GM19455 (cell line): ENCODE data around the gene HNMT.

ENCODE experiments used
- ATAC-seq: cut with Tn5 transposase; IDR thresholded peaks from one replicate; pipeline ENCODE4 v1.9.1; 2021; ENCODE audit not compliant: unreplicated experiment

Gene HNMT

DNA sequence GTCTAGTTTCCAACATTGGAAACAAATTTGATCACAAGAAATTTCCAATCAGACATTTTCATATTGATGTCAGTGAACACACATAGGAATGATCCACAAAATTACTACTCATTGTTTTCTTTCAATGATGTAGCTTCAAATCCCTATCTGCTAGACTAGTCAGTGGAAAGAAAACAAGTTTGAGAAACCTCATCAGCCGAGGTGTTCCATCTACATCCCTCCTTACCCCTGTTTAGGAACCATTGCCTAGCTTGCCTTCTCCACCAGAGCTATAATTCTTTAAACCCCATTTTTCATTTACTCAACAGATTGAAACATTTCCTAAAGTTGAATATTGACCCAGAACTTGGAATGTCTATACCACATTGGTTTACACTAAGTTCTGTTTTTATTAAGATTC lies 45.3 kb downstream of the HNMT start:
- no peak for ATAC-seq

DNA sequence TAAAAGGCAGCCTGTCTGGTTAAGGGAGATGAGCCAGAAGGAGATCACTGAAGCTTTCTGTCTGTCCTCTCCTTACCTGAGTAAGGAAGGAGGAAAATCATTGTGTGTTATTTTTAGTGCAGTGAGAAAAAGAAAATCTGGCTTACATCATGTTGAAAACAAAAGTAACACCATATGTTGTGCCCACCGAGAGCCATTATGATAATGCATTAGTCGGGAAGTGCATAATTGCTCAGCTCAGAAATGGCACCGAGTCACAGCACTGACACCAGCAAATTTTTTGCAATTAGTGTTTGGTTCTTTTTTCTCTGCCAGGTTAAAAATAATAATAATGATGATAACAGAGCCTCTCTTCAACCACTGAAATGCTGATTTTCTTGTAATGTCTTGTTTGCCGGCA lies 46.6 kb downstream of the HNMT start:
- ATAC-seq: no peak

- no peak for ATAC-seq
Observed at GRCh38 chr2:138012082-138012481, 47.8 kb downstream of the HNMT start.

- no peak for ATAC-seq
Observed at GRCh38 chr2:138012968-138013367, 48.7 kb downstream of the HNMT start.

- ATAC-seq: no peak
Observed at GRCh38 chr2:138013639-138014038, 49.4 kb downstream of the HNMT start.

- no peak for ATAC-seq
Observed at GRCh38 chr2:138015494-138015893, 51.2 kb downstream of the HNMT start.

- no peak for ATAC-seq
Observed at GRCh38 chr2:138016351-138017087, 52.2 kb downstream of the HNMT start.

GRCh38 chr2:138017824-138018223 lies 53.6 kb downstream of the HNMT start:
- ATAC-seq: no peak

GRCh38 chr2:138018866-138019688 lies 54.8 kb downstream of the HNMT start:
- ATAC-seq: no peak

DNA sequence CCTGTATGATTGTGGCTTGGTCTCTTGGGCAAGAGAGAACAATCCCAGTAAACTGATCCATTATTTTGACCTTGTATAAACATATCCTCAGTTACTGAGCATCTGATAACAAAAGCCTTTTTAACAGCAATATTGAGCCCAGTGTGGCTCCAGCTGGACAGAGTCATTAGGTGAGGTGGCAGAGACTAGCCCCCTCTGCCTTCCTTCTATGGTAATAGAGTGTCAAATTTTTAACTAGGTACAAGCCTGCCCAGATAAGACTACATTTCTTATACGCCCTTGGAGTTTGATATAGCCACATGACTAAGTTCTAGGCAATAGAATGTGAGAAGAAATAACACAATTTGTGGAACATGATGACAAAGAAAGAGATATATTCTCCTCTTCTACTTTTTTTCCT lies 56.2 kb downstream of the HNMT start:
- no peak for ATAC-seq

DNA sequence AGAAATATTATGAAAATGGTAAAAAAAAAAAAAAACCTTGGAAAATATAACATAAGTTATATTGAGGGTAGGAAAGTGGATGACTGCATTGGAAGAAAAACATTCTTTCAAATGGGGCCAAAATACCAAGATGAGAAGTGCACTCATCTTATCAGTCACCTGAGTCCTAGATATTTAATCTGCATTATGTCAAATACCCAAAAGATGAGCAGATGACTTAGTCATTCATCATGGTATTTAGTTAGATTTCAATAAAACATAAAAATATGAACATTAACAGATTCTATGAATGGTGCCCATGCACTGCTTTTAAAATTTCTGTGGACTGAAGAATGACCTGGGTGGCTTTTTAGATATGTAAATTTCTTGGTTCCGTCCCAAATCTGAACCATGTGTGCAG lies 56.9 kb downstream of the HNMT start:
- no peak for ATAC-seq

DNA sequence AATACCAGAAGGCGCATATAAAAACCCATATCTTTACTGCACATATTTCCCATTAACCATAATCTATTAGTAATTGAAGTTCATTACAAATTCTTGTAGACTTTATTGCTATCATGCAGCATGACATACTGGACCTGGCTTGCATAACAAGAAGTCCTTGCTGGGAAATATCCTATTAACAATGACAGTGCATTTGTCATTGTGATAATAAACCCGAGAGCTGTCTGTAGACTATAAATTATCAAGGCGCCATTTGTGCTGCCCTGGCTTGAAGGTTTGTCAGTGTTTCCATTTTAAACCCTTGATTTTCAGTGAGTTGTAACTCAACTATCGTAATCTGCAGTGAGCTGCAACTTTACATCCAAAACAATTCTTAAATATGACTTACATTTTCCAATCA lies 59.0 kb downstream of the HNMT start:
- ATAC-seq: no peak

DNA sequence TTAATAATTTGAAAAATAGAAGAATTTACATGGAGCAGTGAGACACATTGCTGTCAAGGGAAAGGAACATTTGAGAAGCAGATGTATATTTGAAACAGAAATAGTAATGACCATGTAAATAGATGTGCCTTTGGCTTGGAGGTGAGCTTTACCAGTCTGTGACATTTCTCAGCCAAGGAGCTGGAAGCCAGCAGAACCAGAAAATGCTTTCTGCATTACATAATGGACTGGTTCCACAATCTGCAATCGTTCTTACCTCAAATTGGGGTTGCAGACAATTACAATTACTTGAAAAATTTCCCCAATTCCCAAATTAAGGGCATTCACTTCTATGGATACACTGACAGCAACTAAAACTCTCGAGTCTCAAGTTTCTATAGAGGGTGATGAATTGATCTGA lies 59.7 kb downstream of the HNMT start:
- no peak for ATAC-seq

- ATAC-seq: no peak
Observed at GRCh38 chr2:138026111-138027020, 62.1 kb downstream of the HNMT start.

DNA sequence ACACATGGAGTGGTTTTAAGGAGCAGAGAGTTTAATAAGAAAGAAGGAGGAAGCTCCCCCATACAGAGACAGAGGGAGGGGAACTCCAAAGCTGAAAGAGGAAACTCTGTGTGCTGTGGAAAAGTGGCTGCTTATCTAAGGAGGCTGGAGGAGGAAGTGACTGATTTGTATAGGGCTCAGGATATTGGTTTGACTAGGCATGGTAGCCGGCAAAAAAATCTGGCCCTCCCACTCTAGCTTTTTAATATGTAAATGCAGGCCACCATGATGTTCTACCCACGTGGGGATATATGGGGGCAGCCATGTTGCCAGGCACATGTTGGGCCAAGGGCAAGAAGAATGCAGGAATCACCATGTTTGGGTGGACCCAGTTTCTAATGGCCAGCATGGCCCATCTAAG lies 64.3 kb downstream of the HNMT start:
- ATAC-seq: no peak

GRCh38 chr2:138029276-138029675 lies 65.0 kb downstream of the HNMT start:
- no peak for ATAC-seq

- ATAC-seq: no peak
Observed at GRCh38 chr2:138030459-138030858, 66.2 kb downstream of the HNMT start.

- no peak for ATAC-seq
Observed at GRCh38 chr2:138032334-138032733, 68.1 kb downstream of the HNMT start.

DNA sequence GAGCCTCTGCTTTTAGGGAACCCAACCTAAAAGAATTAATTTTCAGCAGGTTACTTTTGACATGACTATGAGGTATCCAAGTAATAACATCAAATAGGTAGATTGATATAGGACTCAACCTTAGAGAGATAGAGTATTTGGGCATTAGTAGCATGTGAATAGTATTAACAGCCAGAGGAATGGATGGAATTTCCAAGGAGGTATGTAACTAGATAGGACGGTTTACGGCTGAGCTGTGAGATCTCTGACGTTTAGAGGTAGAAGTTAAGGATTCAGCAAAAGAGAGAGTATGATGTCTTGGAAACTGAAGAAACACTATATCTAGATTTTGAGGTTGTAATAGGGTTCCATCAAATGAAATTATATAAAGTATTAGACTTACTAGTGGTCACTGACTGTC lies 70.3 kb downstream of the HNMT start:
- ATAC-seq: no peak

- no peak for ATAC-seq
Observed at GRCh38 chr2:138035608-138036217, 71.4 kb downstream of the HNMT start.

- ATAC-seq: no peak
Observed at GRCh38 chr2:138036522-138036921, 72.2 kb downstream of the HNMT start.
